Measurements from ENCODE around the gene ZNF605.

GRCh38 chr12:132922676-132923075, 33.4 kb downstream of the ZNF605 start:
- TF ChIP-seq TCF12 (IDR thresholded peaks at IDR 0.05; ENCODE audit: low read depth) (no peak), TEAD4 (IDR thresholded peaks at IDR 0.05) (no peak), TAF1 (IDR thresholded peaks at IDR 0.05; ENCODE audit: low read depth) (no peak), CEBPB (IDR thresholded peaks at IDR 0.05) (no peak), REST (IDR thresholded peaks at IDR 0.05; ENCODE audit: low read depth) (no peak), USF1 (IDR thresholded peaks at IDR 0.05) (no peak)
